IPS DF 6.9 (cell line): Measurements from ENCODE around the gene PLEKHG4B.
"Not testable (repeated sequence)": the region's sequence is repeated elsewhere in the genome, so short reads cannot be mapped to it uniquely, and the experiment has no call there.

Experiments used
- DNase-seq: peaks from one replicate; pipeline ENCODE4 v3.0.0-alpha.2; 2013; ENCODE audit warnings: low read depth, low spot score
- H3K27ac ChIP-seq: one replicate; pipeline ENCODE4 v1.5.1; 2013; ENCODE audit warnings: low read length, control low read depth
- H3K27me3 ChIP-seq: 2 replicates; pipeline ENCODE4 v1.6.1; 2013; ENCODE audit warnings: mild to moderate bottlenecking, low read length; ENCODE audit not compliant: control insufficient read depth, insufficient read depth
- H3K36me3 ChIP-seq: 2 replicates; pipeline ENCODE4 v1.6.1; 2013; ENCODE audit warnings: low read length; ENCODE audit not compliant: control insufficient read depth, insufficient read depth
- H3K4me1 ChIP-seq: 2 replicates; pipeline ENCODE4 v1.6.1; 2013; ENCODE audit warnings: low read length; ENCODE audit not compliant: control insufficient read depth, insufficient read depth
- H3K4me3 ChIP-seq: 2 replicates; pipeline ENCODE4 v1.5.1; 2013; ENCODE audit warnings: mild to moderate bottlenecking, low read length
- H3K9me3 ChIP-seq: 2 replicates; pipeline ENCODE4 v1.6.1; 2013; ENCODE audit warnings: low read length, inconsistent platforms; ENCODE audit not compliant: control insufficient read depth, insufficient read depth
- WGBS: extraction: QIAGEN DNeasy Blood & Tissue Kit; methylation state at CpG from one replicate; pipeline ENCODE4 v1.1.7; 2013; ENCODE audit warnings: mixed read lengths, missing lambda C conversion rate; ENCODE audit not compliant: insufficient read length, insufficient coverage; 5-methylcytosine and 5-hydroxymethylcytosine counted together

The PLEKHG4B gene

DNA sequence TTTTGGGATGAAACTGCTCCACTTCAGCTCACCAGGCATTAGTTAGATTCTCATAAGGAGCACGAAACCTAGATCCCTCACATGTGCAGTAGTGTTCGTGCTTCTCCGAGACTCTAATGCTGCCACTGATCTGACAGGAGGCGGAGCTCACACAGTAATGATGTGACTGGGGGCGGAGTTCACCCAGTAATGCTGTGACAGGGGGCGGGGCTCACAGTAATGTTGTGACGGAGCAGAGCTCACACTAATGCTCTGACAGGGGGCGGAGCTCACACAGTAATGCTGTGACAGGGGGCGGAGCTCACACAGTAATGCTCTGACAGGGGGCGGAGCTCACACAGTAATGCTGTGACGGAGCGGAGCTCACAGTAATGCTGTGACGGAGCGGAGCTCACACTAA, 72.3 kb downstream of the PLEKHG4B start:
- Histone ChIP-seq H3K4me1 (no peaks in the 10 kb centered on the region), H3K9me3 (no peaks in the 10 kb centered on the region), H3K27me3 (no peaks in the 10 kb centered on the region), H3K36me3 (peaks cover 25% of the 10 kb centered on the region), H3K4me3 (no peak overlapping the region), H3K27ac (no peak overlapping the region)
- WGBS, result no CpG with 5 or more reads among the region's 14 CpGs
- DNase-seq, result no peak

DNA sequence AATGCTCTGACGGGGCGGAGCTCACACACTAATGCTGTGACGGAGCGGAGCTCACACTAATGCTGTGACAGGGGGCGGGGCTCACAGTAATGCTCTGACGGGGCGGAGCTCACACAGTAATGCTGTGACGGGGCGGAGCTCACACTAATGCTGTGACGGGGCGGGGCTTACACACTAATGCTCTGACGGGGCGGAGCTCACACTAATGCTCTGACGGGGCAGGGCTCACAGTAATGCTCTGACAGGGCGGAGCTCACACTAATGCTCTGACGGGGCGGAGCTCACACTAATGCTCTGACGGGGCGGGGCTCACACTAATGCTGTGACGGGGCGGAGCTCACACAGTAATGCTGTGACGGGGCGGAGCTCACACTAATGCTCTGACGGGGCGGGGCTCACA, 72.8 kb downstream of the PLEKHG4B start:
- no CpG with 5 or more reads among the region's 25 CpGs for WGBS
- H3K27me3 ChIP-seq, H3K4me3 ChIP-seq, H3K4me1 ChIP-seq, H3K9me3 ChIP-seq, H3K27ac ChIP-seq, DNase-seq: not testable (repeated sequence)
- peaks cover 22% of the 10 kb centered on the region for H3K36me3 ChIP-seq

DNA sequence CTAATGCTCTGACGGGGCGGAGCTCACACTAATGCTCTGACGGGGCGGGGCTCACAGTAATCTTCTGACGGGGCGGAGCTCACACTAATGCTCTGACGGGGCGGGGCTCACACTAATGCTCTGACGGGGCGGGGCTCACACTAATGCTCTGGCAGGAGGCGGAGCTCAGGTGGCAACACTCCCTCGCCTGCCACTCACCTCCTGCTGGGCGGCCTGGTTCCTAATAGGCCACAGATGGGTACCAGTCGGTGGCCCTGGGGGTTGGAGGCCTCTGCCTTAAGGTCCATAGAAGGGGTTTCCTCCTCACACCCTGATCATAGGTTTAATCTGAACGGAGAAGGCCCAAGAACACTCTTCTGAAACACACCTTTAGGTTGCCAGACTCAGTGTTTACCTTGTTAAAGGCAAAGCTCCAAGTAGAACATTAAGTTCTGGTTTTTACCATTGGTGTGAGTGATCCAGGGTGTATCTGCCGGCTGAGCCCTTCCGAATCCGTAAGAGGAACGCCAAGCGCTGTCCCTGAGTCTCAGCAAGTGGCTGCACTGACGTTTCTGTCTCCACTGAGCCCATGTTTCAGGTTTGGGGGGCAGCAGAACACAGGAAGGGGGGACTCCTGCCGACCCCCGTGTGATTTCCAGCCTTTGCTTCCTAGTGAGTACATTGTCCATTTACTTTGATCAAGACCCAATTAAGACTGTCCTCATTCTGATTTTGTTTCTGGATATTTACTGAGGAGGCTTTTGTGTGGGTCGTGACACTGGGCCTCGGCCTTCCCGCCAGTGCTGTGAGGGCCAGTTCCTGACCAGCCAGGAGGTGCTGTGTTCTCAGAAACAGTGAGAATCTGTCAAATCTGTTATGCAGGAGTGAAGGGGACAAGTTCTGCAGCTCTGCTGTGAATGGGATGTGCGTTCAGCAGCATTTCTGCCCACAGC, 74.7 kb downstream of the PLEKHG4B start:
- Histone ChIP-seq H3K9me3 (no peaks in the 10 kb centered on the region), H3K27me3 (no peaks in the 10 kb centered on the region), H3K4me1 (no peaks in the 10 kb centered on the region), H3K4me3 (no peak overlapping the region), H3K27ac (no peak overlapping the region), H3K36me3 (peaks cover 20% of the 10 kb centered on the region)
- WGBS, result no CpG with 5 or more reads among the region's 27 CpGs
- DNase-seq, result no peak

DNA sequence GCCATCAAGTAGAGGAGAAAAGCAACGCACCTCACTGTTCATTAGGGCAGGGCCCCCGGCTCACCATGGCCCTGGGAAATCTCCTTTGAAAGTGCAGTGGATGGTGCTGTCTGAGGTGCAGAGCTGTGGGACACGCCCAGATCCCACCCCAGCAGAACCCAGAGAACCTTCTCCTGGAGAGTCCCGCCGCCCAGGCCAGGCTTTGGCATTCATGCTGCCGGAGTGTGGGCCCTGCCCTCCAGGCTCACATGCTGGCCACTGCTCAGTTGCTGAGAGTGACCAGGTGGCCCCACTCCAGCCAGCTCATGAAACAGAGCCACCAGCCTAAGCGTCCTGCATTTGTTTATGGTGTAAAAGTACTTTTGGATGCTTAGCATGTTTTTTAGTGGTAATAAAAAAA, 75.5 kb downstream of the PLEKHG4B start:
- no CpG with 5 or more reads among the region's 7 CpGs for WGBS
- no peaks in the 10 kb centered on the region for H3K9me3 ChIP-seq
- H3K36me3 ChIP-seq, result peaks cover 12% of the 10 kb centered on the region
- H3K27ac ChIP-seq, result no peak overlapping the region
- no peaks in the 10 kb centered on the region for H3K4me1 ChIP-seq
- no peak for DNase-seq
- H3K27me3 ChIP-seq, result no peaks in the 10 kb centered on the region
- no peak overlapping the region for H3K4me3 ChIP-seq

DNA sequence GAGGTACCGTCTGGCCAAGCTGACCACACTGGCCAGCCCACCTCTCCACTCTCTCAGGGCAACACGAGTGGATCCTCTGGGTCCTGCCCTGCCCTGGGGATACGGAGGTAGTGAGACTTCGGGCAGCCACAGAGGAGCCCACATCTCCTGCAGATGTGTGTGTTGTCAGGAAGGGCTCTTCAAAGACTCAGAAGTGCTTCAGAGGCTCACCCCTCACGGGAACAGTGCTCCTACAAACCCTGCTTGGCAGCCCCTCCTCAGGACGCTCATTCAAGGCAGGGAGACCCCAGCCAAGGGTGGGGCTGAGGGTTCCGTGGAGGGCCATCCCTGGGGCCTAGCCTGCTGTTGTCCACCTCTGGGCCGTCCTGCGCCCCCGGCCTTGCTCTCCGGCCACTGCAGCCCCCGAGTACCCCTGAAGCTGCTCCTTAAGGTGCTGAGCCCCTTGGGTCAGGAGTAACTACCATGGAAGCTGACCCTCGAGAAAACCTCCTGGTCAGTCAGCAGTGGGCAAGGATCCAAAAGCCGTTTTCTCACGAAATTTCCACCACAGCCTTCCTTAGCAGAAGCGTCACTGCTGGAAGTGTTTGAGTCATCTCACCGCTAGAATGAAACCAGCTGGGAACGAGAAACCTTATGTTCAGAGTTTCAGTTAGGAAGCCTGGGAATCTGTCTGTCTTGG, 76.2 kb downstream of the PLEKHG4B start:
- Histone ChIP-seq H3K36me3 (peaks cover 14% of the 10 kb centered on the region), H3K9me3 (no peaks in the 10 kb centered on the region), H3K4me3 (no peak overlapping the region), H3K4me1 (no peaks in the 10 kb centered on the region), H3K27ac (no peak overlapping the region), H3K27me3 (no peaks in the 10 kb centered on the region)
- no CpG with 5 or more reads among the region's 18 CpGs for WGBS
- no peak for DNase-seq

DNA sequence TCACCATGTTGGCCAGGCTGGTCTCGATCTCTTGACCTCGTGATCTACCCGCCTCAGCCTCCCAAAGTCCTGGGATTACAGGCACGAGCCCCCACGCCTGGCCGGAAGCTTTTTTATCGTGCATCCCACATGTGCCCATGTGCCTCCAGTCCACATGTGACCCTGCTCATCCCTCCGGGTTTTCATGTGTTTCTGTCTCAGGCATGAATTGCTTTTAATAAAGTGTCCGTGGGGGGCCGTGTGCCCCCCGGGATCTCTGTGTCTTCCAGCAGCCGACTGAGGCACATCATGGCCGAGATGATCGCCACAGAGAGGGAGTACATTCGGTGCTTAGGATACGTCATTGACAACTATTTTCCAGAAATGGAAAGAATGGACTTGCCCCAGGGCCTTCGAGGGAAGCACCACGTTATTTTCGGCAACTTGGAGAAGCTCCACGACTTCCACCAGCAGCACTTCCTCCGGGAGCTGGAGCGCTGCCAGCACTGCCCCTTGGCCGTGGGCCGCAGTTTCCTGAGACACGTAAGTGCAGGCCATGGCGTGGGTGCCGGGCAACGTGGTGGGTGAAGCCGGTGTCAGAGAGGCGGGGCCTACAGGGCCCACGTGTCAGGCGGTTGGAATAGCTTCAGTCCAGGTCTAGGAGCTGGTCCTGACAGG, 77.2 kb downstream of the PLEKHG4B start:
- WGBS, result no CpG with 5 or more reads among the region's 32 CpGs
- no peaks in the 10 kb centered on the region for H3K4me1 ChIP-seq
- H3K27ac ChIP-seq, result no peak overlapping the region
- peaks cover 20% of the 10 kb centered on the region for H3K36me3 ChIP-seq
- no peaks in the 10 kb centered on the region for H3K27me3 ChIP-seq
- H3K9me3 ChIP-seq, result no peaks in the 10 kb centered on the region
- no peak overlapping the region for H3K4me3 ChIP-seq
- DNase-seq, result no peak

DNA sequence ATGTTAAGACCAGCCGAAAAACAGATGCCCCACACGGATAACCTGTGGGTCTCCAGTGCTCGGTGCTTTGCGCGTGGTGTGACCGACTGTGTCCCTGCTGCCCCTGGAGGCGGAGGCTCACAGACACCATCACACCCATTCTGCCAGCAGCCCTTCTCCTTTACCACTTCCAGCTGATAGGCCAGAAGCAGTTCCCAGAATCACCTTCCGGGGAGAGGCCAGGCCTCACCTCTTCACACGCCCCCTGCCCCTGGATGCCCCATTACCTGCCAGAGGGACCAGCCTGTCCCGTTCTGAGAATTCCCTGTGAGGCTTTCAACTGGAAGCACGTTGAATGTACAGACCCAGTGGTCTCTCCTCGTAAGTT, 77.7 kb downstream of the PLEKHG4B start:
- Histone ChIP-seq H3K27me3 (no peaks in the 10 kb centered on the region), H3K9me3 (no peaks in the 10 kb centered on the region), H3K4me3 (no peak overlapping the region), H3K36me3 (peaks cover 20% of the 10 kb centered on the region), H3K27ac (no peak overlapping the region), H3K4me1 (no peaks in the 10 kb centered on the region)
- WGBS, result no CpG with 5 or more reads among the region's 12 CpGs
- no peak for DNase-seq

DNA sequence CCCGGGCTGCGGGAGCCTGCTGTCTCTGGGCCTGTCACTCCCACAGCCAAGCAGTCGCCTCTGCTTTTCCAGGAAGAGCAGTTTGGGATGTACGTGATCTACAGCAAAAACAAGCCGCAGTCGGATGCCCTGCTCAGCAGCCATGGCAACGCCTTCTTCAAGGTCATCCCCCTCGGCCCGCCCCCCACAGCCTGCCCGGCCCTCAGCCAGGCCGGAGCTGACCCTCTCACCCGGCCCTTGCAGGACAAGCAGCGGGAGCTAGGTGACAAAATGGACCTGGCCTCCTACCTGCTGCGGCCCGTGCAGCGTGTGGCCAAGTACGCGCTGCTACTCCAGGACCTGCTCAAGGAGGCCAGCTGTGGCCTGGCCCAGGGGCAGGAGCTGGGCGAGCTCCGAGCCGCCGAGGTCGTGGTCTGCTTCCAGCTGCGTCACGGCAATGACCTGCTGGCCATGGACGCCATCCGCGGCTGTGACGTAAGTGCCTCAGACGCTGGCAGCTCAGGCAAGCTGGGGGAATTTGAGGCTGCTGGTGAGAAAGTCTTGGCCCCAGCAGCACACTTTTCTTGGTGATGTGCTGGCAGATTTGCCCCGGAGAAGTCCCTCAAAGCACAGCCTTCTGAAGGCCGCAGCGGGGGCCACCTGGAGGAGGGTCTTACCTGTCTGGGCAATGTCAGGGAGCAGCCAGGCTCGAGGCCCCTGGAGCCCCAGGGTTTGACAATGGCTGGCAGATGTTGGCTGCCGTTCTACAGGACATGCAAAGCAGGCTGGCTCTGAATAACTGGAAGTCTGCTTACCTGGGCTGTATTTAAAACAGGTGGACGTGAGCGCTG, 79.2 kb downstream of the PLEKHG4B start:
- H3K27me3 ChIP-seq, result no peaks in the 10 kb centered on the region
- no peak overlapping the region for H3K27ac ChIP-seq
- no peaks in the 10 kb centered on the region for H3K9me3 ChIP-seq
- WGBS, result no CpG with 5 or more reads among the region's 37 CpGs
- H3K36me3 ChIP-seq, result peaks cover 24% of the 10 kb centered on the region
- no peaks in the 10 kb centered on the region for H3K4me1 ChIP-seq
- H3K4me3 ChIP-seq, result no peak overlapping the region
- DNase-seq, result no peak

DNA sequence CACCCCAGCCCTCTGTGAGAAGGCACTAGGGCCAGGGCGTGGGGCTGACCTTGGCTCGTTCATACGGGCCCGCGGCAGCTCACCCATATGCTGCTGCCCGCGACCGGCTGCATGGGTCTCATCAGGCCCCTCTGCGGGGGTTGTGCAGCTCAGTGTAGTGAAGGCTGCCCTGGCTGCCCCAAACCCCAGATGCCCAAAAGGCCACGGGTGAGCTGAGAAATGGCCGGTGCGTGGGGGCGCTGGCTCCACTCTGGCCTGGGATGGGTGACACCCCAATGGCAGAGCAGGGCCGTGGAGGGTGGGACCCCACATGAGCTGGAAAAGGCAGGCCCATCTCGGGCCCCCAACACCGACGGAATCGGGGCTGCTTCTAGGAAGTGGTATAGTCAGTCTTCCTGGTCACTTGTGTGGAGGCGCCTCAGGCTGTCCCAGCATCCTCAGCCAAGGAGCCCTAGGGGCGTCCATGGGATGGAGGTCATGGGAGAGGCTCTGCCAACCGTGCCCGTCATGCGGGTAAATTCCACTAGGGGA, 79.9 kb downstream of the PLEKHG4B start:
- WGBS, result no CpG with 5 or more reads among the region's 23 CpGs
- Histone ChIP-seq H3K9me3 (no peaks in the 10 kb centered on the region), H3K27ac (no peak overlapping the region), H3K27me3 (no peaks in the 10 kb centered on the region), H3K36me3 (peaks cover 26% of the 10 kb centered on the region), H3K4me1 (no peaks in the 10 kb centered on the region), H3K4me3 (no peak overlapping the region)
- DNase-seq, result no peak

DNA sequence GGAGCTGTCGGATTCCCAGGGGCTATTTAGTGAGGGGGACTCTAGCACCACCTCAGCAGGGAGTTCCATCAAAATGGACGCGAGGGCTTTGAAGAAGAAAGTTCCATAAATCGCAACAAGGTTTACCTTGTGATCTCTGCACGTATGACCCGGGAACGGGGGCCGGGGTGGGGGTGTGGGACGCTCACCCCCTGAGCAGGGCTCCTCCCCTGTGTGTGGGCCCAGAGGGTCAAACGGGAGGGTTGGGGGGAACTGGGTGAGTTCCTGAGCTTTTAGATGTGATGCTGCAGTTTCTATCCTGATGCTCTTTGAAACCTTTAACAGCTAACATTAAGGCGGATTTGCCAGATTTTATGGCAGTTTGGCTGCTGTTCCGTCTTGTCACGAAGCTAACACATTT, 80.5 kb downstream of the PLEKHG4B start:
- Histone ChIP-seq H3K27me3 (no peaks in the 10 kb centered on the region), H3K4me1 (no peaks in the 10 kb centered on the region), H3K4me3 (no peak overlapping the region), H3K36me3 (peaks cover 26% of the 10 kb centered on the region), H3K27ac (no peak overlapping the region), H3K9me3 (no peaks in the 10 kb centered on the region)
- no peak for DNase-seq
- WGBS, result no CpG with 5 or more reads among the region's 13 CpGs
